ENCODE data around the gene POMGNT1. TPM values are rescaled to one million over a fixed set of nuclear protein-coding genes. Genes with fewer than 3 reads are reported as not detected.

Gene POMGNT1
- total and polyA plus RNA-seq, 2 of the 8 experiments (the other 6 are each of a cell fraction or from before 2014, with no cell fraction given): 28.0 to 40.3 TPM

DNA sequence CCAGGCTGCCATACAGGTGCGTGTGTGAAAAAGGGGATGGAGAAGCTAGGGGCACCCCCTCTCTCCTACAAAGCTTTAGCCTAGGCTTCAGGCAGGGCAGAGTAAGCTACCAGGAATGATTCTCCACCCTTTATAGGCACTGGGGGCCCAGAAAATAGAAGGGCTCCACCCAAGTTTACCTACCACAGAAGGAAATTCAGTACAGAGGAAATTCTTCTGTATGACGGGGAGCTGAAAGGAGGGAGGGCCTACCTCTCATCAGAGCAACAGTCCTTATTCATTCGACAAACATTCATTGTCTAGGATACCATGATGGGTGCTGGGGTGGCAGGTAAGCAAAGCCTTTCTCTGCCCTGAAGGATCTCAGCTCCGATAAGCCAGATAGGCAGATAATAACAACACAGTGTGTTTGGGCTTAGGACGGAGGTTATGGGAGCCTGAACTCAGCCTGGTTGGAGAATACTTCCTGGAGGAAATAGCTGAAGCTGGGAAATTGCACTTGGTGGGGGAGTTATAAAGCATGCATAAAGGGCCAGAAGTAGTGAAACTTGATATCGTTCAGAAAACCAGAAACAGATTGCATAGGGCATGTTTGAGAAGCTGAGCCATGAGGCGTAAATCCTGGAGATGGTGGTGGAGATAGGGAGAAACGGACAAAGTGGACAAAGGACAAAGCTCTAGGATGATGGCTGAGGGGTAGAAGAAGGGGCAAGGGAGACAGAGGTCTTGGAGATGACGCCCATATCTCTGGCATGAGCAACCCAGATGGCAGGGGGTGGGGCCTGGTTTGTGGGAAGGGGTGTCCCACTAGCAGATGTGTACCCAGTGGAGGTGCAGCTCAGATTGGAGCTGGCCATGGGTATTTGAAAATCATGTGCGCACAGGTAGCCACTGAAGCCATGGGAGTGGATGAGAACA, 16.6 kb downstream of the POMGNT1 start:
- no peak overlapping the region for H2BK120ac ChIP-seq (replicated peaks; ENCODE audit: low read depth, low read length)
- H3K79me2 ChIP-seq (ENCODE audit: control insufficient read depth in 1 of 2, insufficient read depth in 2 of 2, low read length in 2 of 2): no peaks in the 10 kb centered on the region
- H2BK15ac ChIP-seq (ENCODE audit: low read length): no peak overlapping the region
- H3K4me2 ChIP-seq (ENCODE audit: insufficient read depth in 1 of 2, low read depth in 2 of 2, low read length in 2 of 2): no peak overlapping the region
- POLR2A ChIA-PET (ENCODE audit: partially characterized antibody): interaction anchor here (0.7 to 2.7 kb wide), 9 partner anchors 8 to 659 kb away, joined by 3 to 9 read pairs (median 4); partner anchors contain the start of gene PIK3R3
- H4K91ac ChIP-seq (replicated peaks; ENCODE audit: insufficient read length, low read length): no peak overlapping the region
- no peak overlapping the region for H3K9ac ChIP-seq (replicated peaks in 1 of 4; ENCODE audit: extremely low read depth in 1 of 4, low read depth in 3 of 4, low read length in 3 of 4)
- no peak overlapping the region for H3K4me3 ChIP-seq (ENCODE audit: extremely low read depth in 1 of 4, insufficient read depth in 2 of 4, low read depth in 3 of 4, low read length in 4 of 4)
- H3K56ac ChIP-seq (replicated peaks; ENCODE audit: insufficient read length, low read depth, low read length): no peak overlapping the region
- no peak overlapping the region for H3K23ac ChIP-seq (ENCODE audit: insufficient read length)
- no peaks in the 10 kb centered on the region for H3K36me3 ChIP-seq (ENCODE audit: control insufficient read depth in 2 of 4, insufficient read depth in 4 of 4, low read length in 3 of 4)
- no peak overlapping the region for H3K27ac ChIP-seq (ENCODE audit: low read depth, low read length)
- no peak for FAIRE-seq
- H2AK5ac ChIP-seq (ENCODE audit: low read depth, low read length): no peak overlapping the region
- H3K4ac ChIP-seq (replicated peaks; ENCODE audit: insufficient read length, low read depth, low read length): no peak overlapping the region
- no peaks in the 10 kb centered on the region; a peak in 1 of 7 replicates for H3K27me3 ChIP-seq (replicated peaks in 1 of 4; ENCODE audit: control insufficient read depth in 3 of 4, extremely low read depth in 1 of 4, insufficient read depth in 3 of 4, low read length in 3 of 4)
- H2BK12ac ChIP-seq (ENCODE audit: low read depth, low read length): no peak overlapping the region
- no peaks in the 10 kb centered on the region for H3K9me3 ChIP-seq (ENCODE audit: insufficient read depth in 2 of 2, low read depth in 1 of 2, low read length in 1 of 2)
- no peak overlapping the region for H4K5ac ChIP-seq (ENCODE audit: insufficient read length, low read depth, low read length)
- H3K4me1 ChIP-seq (replicated peaks in 1 of 4; ENCODE audit: control insufficient read depth in 3 of 4, insufficient read depth in 4 of 4, low read length in 3 of 4): peaks cover 0 to 9% (median 4%) of the 10 kb centered on the region in 4 experiments; a peak in 5 of 7 replicates
- no peak for DNase-seq (ENCODE audit: low read depth in 1 of 2, low spot score in 2 of 2)
- H4K8ac ChIP-seq (ENCODE audit: extremely low read depth, insufficient read depth, low read length): no peak overlapping the region
- peaks cover 2% of the 10 kb centered on the region; the same call in 1 of the 2 replicates for H3K23me2 ChIP-seq (ENCODE audit: low read depth, low read length)
- CTCF ChIA-PET (ENCODE audit: partially characterized antibody): interaction anchor here (0.6 to 7.3 kb wide), 27 partner anchors 8 to 561 kb away, joined by 3 to 128 read pairs (median 4); partner anchors contain the start of gene PIK3R3
- H2BK5ac ChIP-seq (ENCODE audit: low read depth, low read length): no peak overlapping the region
- H2BK20ac ChIP-seq (ENCODE audit: low read length): no peak overlapping the region
- H4K20me1 ChIP-seq (replicated peaks in 1 of 2; ENCODE audit: control insufficient read depth in 1 of 2, insufficient read depth in 2 of 2, low read length in 2 of 2): peaks cover 0 to 3% of the 10 kb centered on the region in 2 experiments
- H3K79me1 ChIP-seq (ENCODE audit: low read depth, low read length): no peaks in the 10 kb centered on the region
- no peak overlapping the region for H3K18ac ChIP-seq (ENCODE audit: extremely low read depth, low read length)
- no peak overlapping the region for H3K14ac ChIP-seq (ENCODE audit: insufficient read length)
- WGBS, 2 experiments (ENCODE audit: extremely low coverage in 1 of 2, insufficient coverage in 1 of 2, insufficient read length in 1 of 2, insufficient replicate concordance in 2 of 2, low coverage in 1 of 2, low lambda C conversion rate in 2 of 2, missing lambda C conversion rate in 1 of 2): 90% methylated on average over 10 of the region's 10 CpGs; no CpG with 5 or more reads in 1 of the 2 experiments
- H2AFZ ChIP-seq (ENCODE audit: low read length): no peak overlapping the region
- TF ChIP-seq MAFK (IDR thresholded peaks at IDR 0.05; ENCODE audit: low read depth, low read length) (no peak), POU5F1 (IDR thresholded peaks at IDR 0.05; ENCODE audit: low read depth, low read length) (no peak), POLR2AphosphoS5 (IDR thresholded peaks at IDR 0.05; ENCODE audit: low read depth, low read length) (no peak), ZNF274 (IDR thresholded peaks at IDR 0.05; ENCODE audit: borderline replicate concordance, extremely low read depth, low read length) (no peak), SIRT6 (IDR thresholded peaks at IDR 0.05; ENCODE audit: low read length) (no peak), GTF2F1 (IDR thresholded peaks at IDR 0.05; ENCODE audit: borderline replicate concordance, low read depth, low read length) (no peak), ATF3 (IDR thresholded peaks at IDR 0.05; ENCODE audit: insufficient read depth, low read depth, low read length) (no peak), KDM1A (IDR thresholded peaks at IDR 0.05; ENCODE audit: borderline replicate concordance, low read length) (no peak), EP300 (IDR thresholded peaks at IDR 0.05; ENCODE audit: borderline replicate concordance in 1 of 2, low read depth in 2 of 2, low read length in 2 of 2) (no peak)
- TF ChIP-seq, protein P1, sequence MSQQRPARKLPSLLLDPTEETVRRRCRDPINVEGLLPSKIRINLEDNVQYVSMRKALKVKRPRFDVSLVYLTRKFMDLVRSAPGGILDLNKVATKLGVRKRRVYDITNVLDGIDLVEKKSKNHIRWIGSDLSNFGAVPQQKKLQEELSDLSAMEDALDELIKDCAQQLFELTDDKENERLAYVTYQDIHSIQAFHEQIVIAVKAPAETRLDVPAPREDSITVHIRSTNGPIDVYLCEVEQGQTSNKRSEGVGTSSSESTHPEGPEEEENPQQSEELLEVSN (IDR thresholded peaks at IDR 0.05): no peak
